GM19240 (cell line): ENCODE measurements around the gene AKR1B15.
A peak's percentile ranks its signal among the peaks of the same experiment; 100 is the strongest.
"Not testable (repeated sequence)": the region's sequence is repeated elsewhere in the genome, so short reads cannot be mapped to it uniquely, and the experiment has no call there.

Experiments
- DNase-seq: peaks from one replicate; pipeline ENCODE4 v3.0.0; 2011; ENCODE audit warnings: low spot score; ENCODE audit not compliant: insufficient read length

Gene AKR1B15

GRCh38 chr7:134561616-134562015 is 12.7 kb downstream of the AKR1B15 start:
- DNase-seq: not testable (repeated sequence)

GRCh38 chr7:134562136-134562535 is 13.2 kb downstream of the AKR1B15 start:
- no peak for DNase-seq

GRCh38 chr7:134563398-134563749 is 14.5 kb downstream of the AKR1B15 start:
- not testable (repeated sequence) for DNase-seq

- DNase-seq: no peak
Measured at GRCh38 chr7:134565643-134566136, 16.8 kb downstream of the AKR1B15 start.

- DNase-seq: no peak
Measured at GRCh38 chr7:134567368-134567767, 18.5 kb downstream of the AKR1B15 start.

- DNase-seq: not testable (repeated sequence)
Measured at GRCh38 chr7:134569962-134570361, 21.1 kb downstream of the AKR1B15 start.

GRCh38 chr7:134571101-134571500 is 22.2 kb downstream of the AKR1B15 start:
- no peak for DNase-seq

GRCh38 chr7:134571746-134572461 is 23.0 kb downstream of the AKR1B15 start:
- DNase-seq: no peak

- no peak for DNase-seq
Measured at GRCh38 chr7:134574322-134574721, 25.4 kb downstream of the AKR1B15 start.

GRCh38 chr7:134584290-134584689 is 35.4 kb downstream of the AKR1B15 start:
- DNase-seq: no peak

GRCh38 chr7:134585897-134586296 is 37.0 kb downstream of the AKR1B15 start:
- DNase-seq: no peak

- DNase-seq: no peak
Measured at GRCh38 chr7:134587750-134588149, 38.8 kb downstream of the AKR1B15 start.

- no peak for DNase-seq
Measured at GRCh38 chr7:134589491-134589941, 40.6 kb downstream of the AKR1B15 start.

- DNase-seq: no peak
Measured at GRCh38 chr7:134593530-134594392, 44.9 kb downstream of the AKR1B15 start.

GRCh38 chr7:134594877-134595276 is 46.0 kb downstream of the AKR1B15 start:
- DNase-seq: no peak

GRCh38 chr7:134599371-134599770 is 50.5 kb downstream of the AKR1B15 start:
- no peak for DNase-seq

- DNase-seq: no peak
Measured at GRCh38 chr7:134601459-134601858, 52.5 kb downstream of the AKR1B15 start.

GRCh38 chr7:134602881-134603451 is 54.1 kb downstream of the AKR1B15 start:
- DNase-seq: no peak

- DNase-seq: peak; percentile 52
Measured at GRCh38 chr7:134605978-134606923, 57.3 kb downstream of the AKR1B15 start.

GRCh38 chr7:134611611-134612151 is 62.8 kb downstream of the AKR1B15 start:
- DNase-seq: no peak

- DNase-seq: no peak
Measured at GRCh38 chr7:134612197-134612596, 63.3 kb downstream of the AKR1B15 start.
